AG04450 (cell line): Measurements from ENCODE around the gene OR5M11. TPM values are rescaled to one million over a fixed set of nuclear protein-coding genes. Genes with fewer than 3 reads are reported as not detected.

Experiments used
- CTCF ChIA-PET: fragments of 300-600, 350-600 bp; formaldehyde crosslinking; extraction: SDS; loops from one replicate; lab custom pipeline; 2022; ENCODE audit warnings: antibody characterized with exemption, inconsistent platforms; lab: Charles Lee
- POLR2A ChIA-PET: fragments of 350-600 bp; formaldehyde crosslinking; extraction: SDS; loops from one replicate; lab custom pipeline; 2021; ENCODE audit warnings: antibody characterized with exemption, inconsistent platforms; lab: Yijun Ruan, JAX
- DNase-seq: peaks from one replicate; pipeline ENCODE4 v3.0.0-alpha.2; 2011; ENCODE audit warnings: low read depth, low spot score
- H3K27ac ChIP-seq: one replicate; pipeline ENCODE4 v1.5.1; 2012; ENCODE audit warnings: low read depth, low read length, control low read depth
- H3K27me3 ChIP-seq: one replicate; pipeline ENCODE4 v1.6.0; 2012; ENCODE audit warnings: low read length; ENCODE audit not compliant: control insufficient read depth, insufficient read depth
- H3K4me3 ChIP-seq: 2 replicates; pipeline ENCODE4 v1.5.1; 2011; ENCODE audit warnings: mild to moderate bottlenecking, low read depth, low read length, control low read depth
- H3K9me3 ChIP-seq: 2 replicates; pipeline ENCODE4 v1.5.1; 2012; ENCODE audit warnings: low read length; ENCODE audit not compliant: control insufficient read depth, insufficient read depth
- polyA plus RNA-seq: library from polyadenylated mRNA; depleted of rRNA; stranded (reverse); fragments of >200 nt; gene quantifications from 2 replicates; pipeline ENCODE4 v1.2.3, GENCODE V29; 2011; rRNA removed
- TF ChIP-seq, protein P1 (sequence below): IDR thresholded peaks from 2 replicates; pipeline ENCODE4 v1.5.1; 2011; ENCODE audit warnings: low read depth, low read length, control low read depth, inconsistent platforms

Gene OR5M11
- polyA plus RNA-seq, 1 experiment = not detected

DNA sequence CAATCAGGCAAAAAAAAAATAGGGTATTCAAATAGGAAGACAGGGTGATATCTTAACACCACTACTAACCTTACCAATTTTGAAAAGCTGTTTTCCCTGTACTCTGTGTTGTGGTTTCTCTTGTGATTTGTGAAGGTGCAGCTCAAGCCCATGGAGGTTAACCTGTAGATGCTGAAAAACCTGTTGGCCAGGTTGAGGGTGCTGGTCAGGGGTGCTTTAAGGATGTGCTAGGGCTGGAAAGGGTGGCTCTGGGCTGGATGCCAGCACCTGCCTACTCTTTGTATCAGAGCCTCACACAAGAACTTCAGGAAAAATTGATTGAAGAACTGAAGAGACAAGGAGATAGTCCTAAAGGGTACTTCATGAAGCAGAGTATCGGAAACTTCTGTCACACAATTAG is 33.6 kb downstream of the OR5M11 start:
- DNase-seq = no peak
- Histone ChIP-seq H3K27ac (no peak overlapping the region), H3K9me3 (peaks cover 4% of the 10 kb centered on the region; the same call in 1 of the 2 replicates), H3K27me3 (no peaks in the 10 kb centered on the region), H3K4me3 (no peak overlapping the region)
- TF ChIP-seq, protein P1, sequence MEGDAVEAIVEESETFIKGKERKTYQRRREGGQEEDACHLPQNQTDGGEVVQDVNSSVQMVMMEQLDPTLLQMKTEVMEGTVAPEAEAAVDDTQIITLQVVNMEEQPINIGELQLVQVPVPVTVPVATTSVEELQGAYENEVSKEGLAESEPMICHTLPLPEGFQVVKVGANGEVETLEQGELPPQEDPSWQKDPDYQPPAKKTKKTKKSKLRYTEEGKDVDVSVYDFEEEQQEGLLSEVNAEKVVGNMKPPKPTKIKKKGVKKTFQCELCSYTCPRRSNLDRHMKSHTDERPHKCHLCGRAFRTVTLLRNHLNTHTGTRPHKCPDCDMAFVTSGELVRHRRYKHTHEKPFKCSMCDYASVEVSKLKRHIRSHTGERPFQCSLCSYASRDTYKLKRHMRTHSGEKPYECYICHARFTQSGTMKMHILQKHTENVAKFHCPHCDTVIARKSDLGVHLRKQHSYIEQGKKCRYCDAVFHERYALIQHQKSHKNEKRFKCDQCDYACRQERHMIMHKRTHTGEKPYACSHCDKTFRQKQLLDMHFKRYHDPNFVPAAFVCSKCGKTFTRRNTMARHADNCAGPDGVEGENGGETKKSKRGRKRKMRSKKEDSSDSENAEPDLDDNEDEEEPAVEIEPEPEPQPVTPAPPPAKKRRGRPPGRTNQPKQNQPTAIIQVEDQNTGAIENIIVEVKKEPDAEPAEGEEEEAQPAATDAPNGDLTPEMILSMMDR = no peak
- ChIA-PET CTCF (no interaction called here), POLR2A (no interaction called here)

DNA sequence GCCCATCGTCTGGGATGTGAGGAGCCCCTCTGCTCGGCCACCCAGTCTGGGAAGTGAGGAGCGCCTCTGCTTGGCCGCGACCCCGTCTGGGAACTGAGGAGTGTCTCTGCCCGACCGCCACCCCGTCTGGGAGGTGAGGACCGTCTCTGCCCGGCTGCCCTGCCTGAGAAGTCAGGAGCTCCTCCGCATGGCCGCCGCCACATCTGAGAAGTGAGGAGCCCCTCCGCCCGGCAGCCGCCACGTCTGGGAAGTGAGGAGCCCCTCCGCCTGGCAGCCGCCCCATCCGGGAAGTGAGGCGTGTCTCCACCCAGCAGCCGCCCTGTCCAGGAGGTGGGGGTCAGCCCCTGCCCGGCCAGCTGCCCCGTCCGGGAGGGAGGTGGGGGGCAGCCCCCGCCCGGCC is 46.0 kb downstream of the OR5M11 start:
- POLR2A ChIA-PET = no interaction called here

DNA sequence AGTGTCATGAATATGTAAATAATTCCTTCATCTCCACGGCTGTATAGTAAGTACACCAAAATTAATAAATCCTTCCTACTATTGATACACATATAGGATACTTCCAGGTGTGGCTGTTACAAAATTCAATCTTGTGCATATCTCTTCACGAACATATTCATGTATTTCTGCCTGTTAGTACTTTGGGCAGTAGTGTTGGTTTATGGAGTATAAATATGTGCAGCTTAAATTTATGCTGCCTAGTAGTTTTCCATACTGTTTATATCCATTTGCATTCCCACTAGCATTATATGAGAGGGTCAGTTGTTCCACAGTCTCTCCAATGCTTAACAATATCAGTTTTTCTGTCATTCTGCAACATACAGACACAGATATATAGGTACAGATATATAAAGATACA is 47.9 kb downstream of the OR5M11 start:
- Histone ChIP-seq H3K9me3 (peaks cover 25% of the 10 kb centered on the region), H3K27me3 (no peaks in the 10 kb centered on the region), H3K27ac (no peak overlapping the region), H3K4me3 (no peak overlapping the region)
- TF ChIP-seq, protein P1 = no peak
- CTCF ChIA-PET = no interaction called here
- POLR2A ChIA-PET = no interaction called here
- no peak for DNase-seq

More for the DNA sequence above, 46.0 kb downstream of the OR5M11 start:
- Histone ChIP-seq H3K4me3 (no peak overlapping the region), H3K27me3 (no peaks in the 10 kb centered on the region), H3K27ac (no peak overlapping the region), H3K9me3 (peaks cover 20% of the 10 kb centered on the region)
- DNase-seq = no peak
- CTCF ChIA-PET = no interaction called here
- TF ChIP-seq, protein P1 = no peak

Other genes starting within 250 kb of the OR5M11 start
- not detected in 2 replicates for gene OR8K3, start 228.1 kb downstream of the OR5M11 start, polyA plus RNA-seq
- not detected in 2 replicates for gene OR8K1, start 197.2 kb downstream of the OR5M11 start, polyA plus RNA-seq
- gene OR8J1, start 189.0 kb downstream of the OR5M11 start, polyA plus RNA-seq = not detected in 2 replicates
- not detected in 2 replicates for gene OR8U1, start 167.6 kb downstream of the OR5M11 start, polyA plus RNA-seq
- gene OR5AL1, start 130.6 kb downstream of the OR5M11 start, polyA plus RNA-seq = not detected in 2 replicates
- not detected in 2 replicates for gene OR5M3, start 69.9 kb downstream of the OR5M11 start, polyA plus RNA-seq
- not detected in 2 replicates for gene OR5M8, start 51.9 kb downstream of the OR5M11 start, polyA plus RNA-seq
- not detected in 2 replicates for gene OR5M10, start 34.5 kb upstream of the OR5M11 start, polyA plus RNA-seq
- not detected in 2 replicates for gene OR5M1, start 71.6 kb upstream of the OR5M11 start, polyA plus RNA-seq
- not detected in 2 replicates for gene OR5AP2, start 99.2 kb upstream of the OR5M11 start, polyA plus RNA-seq
- gene OR5AR1, start 120.4 kb upstream of the OR5M11 start, polyA plus RNA-seq = not detected in 2 replicates
- gene OR9G1, start 155.8 kb upstream of the OR5M11 start, polyA plus RNA-seq = not detected in 2 replicates
- gene OR9G4, start 205.4 kb upstream of the OR5M11 start, polyA plus RNA-seq = not detected in 2 replicates